GM19328 (cell line): Measurements from ENCODE around the gene CAPN1.
"Not testable (repeated sequence)": the region's sequence is repeated elsewhere in the genome, so short reads cannot be mapped to it uniquely, and the experiment has no call there.

Experiments
- ATAC-seq: cut with Tn5 transposase; IDR thresholded peaks from one replicate; pipeline ENCODE4 v1.9.1; 2021; ENCODE audit warnings: mild to moderate bottlenecking, moderate library complexity; ENCODE audit not compliant: unreplicated experiment

CAPN1 gene

GRCh38 chr11:65216830-65217229 lies 35.1 kb downstream of the CAPN1 start:
- ATAC-seq = no peak

DNA sequence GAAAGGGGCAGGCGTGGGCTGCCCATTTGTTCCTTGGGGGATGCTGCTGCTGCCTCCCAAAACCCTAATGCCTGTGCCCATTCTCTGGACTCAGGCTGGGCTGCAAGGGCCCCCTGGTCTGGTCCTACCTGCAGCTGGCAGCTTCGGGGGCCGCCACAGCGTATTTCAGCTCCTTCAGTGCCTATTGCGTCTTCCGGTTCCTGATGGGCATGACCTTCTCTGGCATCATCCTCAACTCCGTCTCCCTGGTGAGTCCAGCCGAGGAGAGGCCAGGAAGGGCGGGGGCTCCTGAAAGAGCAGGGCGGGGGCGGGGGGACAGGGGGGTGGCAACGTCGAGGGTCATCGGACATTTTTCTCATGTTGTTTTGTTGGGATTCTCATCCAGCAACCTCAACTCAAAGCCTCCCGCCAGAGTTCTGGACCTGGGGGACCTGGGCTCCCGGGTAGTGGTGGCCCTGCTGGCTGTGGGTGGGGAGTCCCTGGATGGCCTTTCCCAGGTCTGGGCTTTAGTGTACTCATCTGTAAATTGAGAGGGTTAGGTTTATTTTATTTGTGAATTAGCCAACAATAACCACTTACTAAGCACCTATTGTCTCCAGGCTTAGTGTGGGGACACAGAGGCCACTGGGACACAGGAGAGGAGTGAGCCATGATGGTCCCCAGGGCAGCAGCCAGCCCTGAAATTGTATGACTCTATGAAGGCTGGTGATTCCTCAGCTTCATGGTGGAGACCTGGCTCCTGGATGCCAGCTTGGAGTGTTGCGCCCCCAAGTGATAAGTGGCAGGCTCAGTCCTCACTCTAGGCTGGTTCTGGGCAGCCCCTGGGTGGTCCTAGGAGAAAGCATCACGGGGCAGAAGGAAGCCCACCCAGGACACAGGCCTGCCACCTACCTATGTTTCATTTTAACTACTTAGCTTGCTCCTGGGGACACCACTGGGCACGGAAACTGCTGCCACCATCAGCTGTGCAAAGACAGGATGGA lies 36.0 kb downstream of the CAPN1 start:
- ATAC-seq = no peak

- ATAC-seq = no peak
These were observed 36.7 kb downstream of the CAPN1 start for GRCh38 chr11:65218446-65218845.

DNA sequence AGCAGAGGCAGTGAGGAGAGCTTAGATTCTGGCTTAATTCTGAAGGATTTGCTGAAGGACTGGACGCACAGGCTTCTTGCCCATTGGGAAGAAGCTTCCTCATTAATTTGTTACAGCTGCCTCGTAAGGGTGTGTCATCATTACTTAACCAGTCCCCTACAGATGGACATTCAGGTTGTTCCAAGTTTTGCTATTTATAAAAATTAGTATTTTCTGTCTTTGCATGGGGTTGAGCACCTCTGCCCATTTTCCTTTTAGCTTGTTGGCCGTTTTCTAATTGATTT lies 38.1 kb downstream of the CAPN1 start:
- ATAC-seq = no peak

DNA sequence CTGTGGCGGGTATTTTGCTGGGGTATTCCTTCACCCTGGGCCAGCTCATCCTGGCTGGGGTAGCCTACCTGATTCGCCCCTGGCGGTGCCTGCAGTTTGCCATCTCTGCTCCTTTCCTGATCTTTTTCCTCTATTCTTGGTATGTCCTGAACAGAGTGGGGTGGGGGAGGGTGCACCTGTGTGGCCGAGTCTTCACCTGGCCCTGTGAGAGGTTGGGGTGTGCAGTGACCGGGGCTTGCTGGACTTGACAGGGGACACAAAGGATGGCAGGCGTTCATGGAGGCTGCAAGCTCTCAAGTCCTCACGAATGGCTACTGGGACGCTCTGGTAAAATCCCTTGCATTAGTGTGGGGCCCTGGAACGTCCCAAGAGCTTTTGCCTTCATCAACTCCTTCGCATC lies 39.3 kb downstream of the CAPN1 start:
- no peak for ATAC-seq

- ATAC-seq = no peak
These were observed 41.3 kb downstream of the CAPN1 start for GRCh38 chr11:65223011-65223410.

DNA sequence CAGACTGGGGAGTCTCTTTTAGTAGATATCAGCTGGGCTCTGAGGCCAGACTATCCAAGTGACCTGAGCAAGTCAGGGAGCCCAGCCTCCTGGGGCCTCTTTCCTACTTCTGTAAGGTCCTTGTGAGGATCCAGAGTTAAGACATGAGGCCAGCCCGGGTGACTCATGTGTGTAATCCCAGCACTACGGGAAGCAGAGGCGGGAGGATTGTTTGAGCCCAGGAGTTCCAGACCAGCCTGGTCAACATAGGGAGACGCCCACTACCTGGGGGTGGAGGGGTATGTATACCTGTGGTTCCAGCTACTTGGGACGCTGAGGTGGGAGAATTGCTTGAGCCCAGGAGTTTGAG lies 43.2 kb downstream of the CAPN1 start:
- no peak for ATAC-seq

- no peak for ATAC-seq
These were observed 43.8 kb downstream of the CAPN1 start for GRCh38 chr11:65225279-65226102.

- ATAC-seq = no peak
These were observed 44.3 kb downstream of the CAPN1 start for GRCh38 chr11:65226103-65226442.

- no peak for ATAC-seq
These were observed 46.2 kb downstream of the CAPN1 start for GRCh38 chr11:65227879-65228278.

DNA sequence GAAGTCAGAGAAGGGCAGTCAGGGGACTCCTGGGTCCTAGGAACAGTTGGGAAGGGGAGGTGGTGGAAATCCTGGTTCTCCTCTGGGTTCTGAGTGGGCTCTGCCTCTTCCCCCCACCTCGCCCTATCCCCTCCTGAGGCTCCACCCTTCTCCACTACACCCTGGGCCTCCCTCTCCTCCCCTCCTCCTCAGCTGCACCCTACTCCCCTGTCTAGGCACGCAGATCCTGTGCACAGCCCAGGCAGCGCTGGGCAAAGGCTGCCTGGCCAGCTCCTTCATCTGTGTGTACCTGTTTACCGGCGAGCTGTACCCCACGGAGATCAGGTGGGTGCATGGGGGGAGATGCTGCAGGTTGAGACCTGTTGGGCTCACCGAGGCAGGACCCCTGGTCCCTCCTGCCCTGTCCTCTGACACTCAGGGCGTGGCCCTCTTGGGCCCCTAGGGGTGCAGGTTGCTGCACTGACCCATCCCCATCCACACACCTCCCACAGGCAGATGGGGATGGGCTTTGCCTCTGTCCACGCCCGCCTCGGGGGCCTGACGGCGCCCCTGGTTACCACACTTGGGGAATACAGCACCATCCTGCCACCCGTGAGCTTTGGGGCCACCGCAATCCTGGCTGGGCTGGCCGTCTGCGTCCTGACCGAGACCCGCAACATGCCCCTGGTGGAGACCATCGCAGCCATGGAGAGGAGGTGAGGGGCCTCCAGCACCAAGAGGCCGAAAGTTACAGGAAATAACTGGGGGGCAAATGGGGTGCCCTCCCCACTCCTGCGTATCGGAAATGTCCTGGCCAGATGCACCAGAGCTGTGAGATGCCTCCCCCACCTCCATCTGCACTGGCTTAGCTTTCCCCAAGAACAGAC lies 54.7 kb downstream of the CAPN1 start:
- no peak for ATAC-seq

- not testable (repeated sequence) for ATAC-seq
These were observed 56.6 kb downstream of the CAPN1 start for GRCh38 chr11:65238302-65238701.

DNA sequence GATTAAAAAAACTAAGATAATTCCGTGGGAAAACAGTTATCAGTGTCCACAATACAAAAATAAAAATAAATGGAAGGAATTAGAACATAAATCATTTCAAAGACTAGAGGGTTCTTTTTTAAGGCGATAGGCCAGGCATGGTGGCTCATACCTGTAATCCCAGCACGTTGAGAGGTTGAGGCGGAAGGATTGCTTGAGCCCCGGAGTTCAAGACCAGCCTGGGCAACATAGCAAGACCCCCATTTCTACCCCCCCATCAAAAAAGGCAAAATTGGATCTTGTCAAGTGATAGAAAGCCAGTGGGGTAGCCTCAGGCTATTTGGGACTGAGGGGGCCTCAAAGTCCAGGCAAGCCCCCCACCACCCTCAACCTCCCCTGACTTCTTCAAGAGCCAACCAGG lies 59.4 kb downstream of the CAPN1 start:
- ATAC-seq = no peak

GRCh38 chr11:65241692-65242091 lies 60.0 kb downstream of the CAPN1 start:
- ATAC-seq = no peak

DNA sequence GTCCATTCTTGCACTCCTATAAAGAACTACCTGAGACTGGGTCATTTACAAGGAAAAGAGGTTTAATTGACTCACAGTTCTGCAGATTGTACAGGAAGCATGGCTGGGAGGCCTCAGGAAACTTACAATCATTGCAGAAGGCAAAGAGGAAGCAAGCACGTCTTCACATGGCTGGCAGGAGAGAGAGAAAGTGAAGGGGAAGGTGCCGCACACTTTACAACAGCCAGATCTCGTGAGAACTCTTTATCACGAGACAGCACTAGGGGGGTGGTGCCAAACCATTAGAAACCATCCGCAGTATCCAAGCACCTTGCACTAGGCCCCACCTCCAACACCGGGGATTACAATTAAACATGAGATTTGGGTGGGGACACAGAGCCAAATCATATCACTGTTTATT lies 60.7 kb downstream of the CAPN1 start:
- ATAC-seq = no peak

- ATAC-seq = no peak
These were observed 62.1 kb downstream of the CAPN1 start for GRCh38 chr11:65243797-65244196.

- ATAC-seq = not testable (repeated sequence)
These were observed 63.3 kb downstream of the CAPN1 start for GRCh38 chr11:65245046-65245445.

DNA sequence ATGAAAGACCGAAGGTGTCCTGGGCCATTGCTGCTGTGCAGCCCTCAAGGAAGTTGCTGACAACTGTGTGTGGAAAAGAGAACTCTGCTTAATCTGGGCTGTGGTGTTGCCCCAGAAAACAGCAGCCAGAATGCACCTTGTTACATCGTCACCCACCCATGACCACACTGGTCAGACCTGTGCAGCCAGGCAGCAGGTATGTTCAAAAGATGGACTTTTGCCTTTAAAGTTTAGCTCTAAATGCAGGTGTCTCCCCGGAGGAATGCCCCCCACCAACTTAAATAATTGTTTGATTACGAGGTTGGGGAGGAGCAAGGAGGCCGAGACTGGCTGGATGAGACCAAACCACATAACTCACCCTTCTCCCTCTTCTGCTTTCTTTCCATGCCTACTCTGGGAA lies 64.8 kb downstream of the CAPN1 start:
- no peak for ATAC-seq

DNA sequence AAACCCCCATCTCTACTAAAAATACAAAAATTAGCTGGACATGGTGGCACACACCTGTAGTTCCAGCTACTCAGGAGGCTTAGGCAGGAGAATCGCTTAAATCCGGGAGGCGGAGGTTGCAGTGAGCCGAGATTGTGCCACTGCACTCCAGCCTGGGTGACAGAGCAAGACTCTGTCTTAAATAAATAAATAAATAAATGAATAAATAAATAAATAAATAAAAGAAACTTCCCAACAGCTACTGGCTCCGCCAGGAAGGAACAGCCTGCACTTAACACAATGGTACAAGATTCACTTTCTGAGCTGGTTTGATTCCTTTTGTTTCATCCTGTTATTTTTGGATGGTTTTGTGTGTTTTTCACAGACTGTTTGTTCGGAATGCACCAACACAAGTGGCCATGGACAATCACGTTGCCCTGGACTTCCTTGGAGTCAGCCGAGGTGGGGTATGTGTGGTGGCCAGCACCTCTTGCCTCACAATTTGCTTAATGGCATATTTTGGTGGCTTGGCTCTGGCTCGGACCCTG lies 66.5 kb downstream of the CAPN1 start:
- not testable (repeated sequence) for ATAC-seq

DNA sequence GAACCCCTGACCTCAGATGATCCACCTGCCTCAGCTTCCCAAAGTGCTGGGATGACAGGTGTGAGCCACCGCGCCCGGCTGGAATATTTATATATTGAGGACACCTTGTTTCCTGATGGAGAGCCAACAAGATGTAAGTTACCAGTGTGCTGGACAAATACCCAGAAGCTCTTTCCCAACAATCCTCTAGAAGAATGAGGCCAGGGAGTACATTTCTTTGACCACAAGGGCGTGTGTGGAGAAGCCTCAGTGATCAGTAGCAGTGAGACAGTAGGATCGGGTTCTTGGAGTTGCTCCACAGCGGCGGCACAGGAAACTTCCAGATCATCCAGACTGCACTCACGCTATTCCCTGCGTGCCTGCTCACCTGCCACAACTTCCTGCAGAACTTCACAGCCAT lies 69.7 kb downstream of the CAPN1 start:
- no peak for ATAC-seq

DNA sequence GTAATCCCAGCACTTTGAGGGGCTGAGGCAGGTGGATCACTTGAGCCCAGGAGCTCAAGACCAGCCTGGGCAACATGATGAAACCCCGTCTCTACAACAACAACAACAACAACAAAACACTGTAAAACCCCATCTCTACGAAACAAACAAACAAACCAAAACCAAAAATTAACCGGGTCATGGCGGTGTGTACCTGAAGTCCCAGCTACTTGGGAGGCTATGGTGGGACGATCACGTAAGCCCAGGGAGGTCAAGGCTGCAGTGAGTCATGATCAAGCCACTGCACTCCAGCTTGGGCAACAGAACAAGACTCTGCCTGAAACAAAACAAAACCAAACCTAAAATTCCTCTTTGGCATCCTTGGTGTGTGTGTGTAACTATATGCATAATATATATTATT lies 73.0 kb downstream of the CAPN1 start:
- ATAC-seq = no peak
